ENCODE results near the gene CSF2RB. TPM values are rescaled to one million over a fixed set of nuclear protein-coding genes. Genes with fewer than 3 reads are reported as not detected.

CSF2RB gene
- total RNA-seq, 4 donors from 2014 or later, result 5.7 to 14.3 (median 10.8) TPM

GRCh38 chr22:36931446-36931845 is 18.0 kb downstream of the CSF2RB start:
- no peak for DNase-seq (ENCODE audit: low spot score in 2 of 2)
- Histone ChIP-seq H3K4me1 (no peaks in the 10 kb centered on the region), H3K36me3 (no peaks in the 10 kb centered on the region), H3K4me3 (no peak overlapping the region), H3K27me3 (peaks cover 0 to 24% of the 10 kb centered on the region in 2 donors), H3K27ac (no peak overlapping the region), H3K9me3 (no peaks in the 10 kb centered on the region)
- WGBS, 2 donors, result 79 to 93% methylated on average over 2 of the region's 2 CpGs
- TF ChIP-seq POLR2A (IDR thresholded peaks at IDR 0.05), result no peak

- H3K4me3 ChIP-seq, result no peak overlapping the region
- no peak for DNase-seq (ENCODE audit: low spot score in 2 of 2)
- no peaks in the 10 kb centered on the region for H3K4me1 ChIP-seq
- H3K27ac ChIP-seq, result no peak overlapping the region
- 85 to 92% methylated on average over 16 to 24 of the region's 25 CpGs for WGBS, 2 donors
- H3K27me3 ChIP-seq, result peaks cover 0 to 8% of the 10 kb centered on the region in 2 donors
- no peaks in the 10 kb centered on the region for H3K9me3 ChIP-seq
- no peak for TF ChIP-seq POLR2A (IDR thresholded peaks at IDR 0.05)
- TF ChIP-seq EP300 (IDR thresholded peaks at IDR 0.05), result no peak
- TF ChIP-seq CTCF (IDR thresholded peaks at IDR 0.05), result no peak
- no peaks in the 10 kb centered on the region for H3K36me3 ChIP-seq
These were observed 20.4 kb downstream of the CSF2RB start for GRCh38 chr22:36933629-36934417.

GRCh38 chr22:36934418-36935312 is 21.2 kb downstream of the CSF2RB start:
- no peaks in the 10 kb centered on the region for H3K36me3 ChIP-seq
- H3K4me3 ChIP-seq, result no peak overlapping the region
- DNase-seq (ENCODE audit: low spot score in 2 of 2), result no peak
- TF ChIP-seq POLR2A (IDR thresholded peaks at IDR 0.05) (no peak), CTCF (IDR thresholded peaks at IDR 0.05) (no peak), EP300 (IDR thresholded peaks at IDR 0.05) (no peak)
- WGBS, 2 donors, result 89 to 91% methylated on average over 10 of the region's 10 CpGs
- no peaks in the 10 kb centered on the region for H3K9me3 ChIP-seq
- H3K27ac ChIP-seq, result no peak overlapping the region
- peaks cover 0 to 1% of the 10 kb centered on the region in 2 donors for H3K27me3 ChIP-seq
- no peaks in the 10 kb centered on the region for H3K4me1 ChIP-seq

GRCh38 chr22:36935313-36935610 is 21.8 kb downstream of the CSF2RB start:
- Histone ChIP-seq H3K36me3 (no peaks in the 10 kb centered on the region), H3K9me3 (no peaks in the 10 kb centered on the region), H3K27ac (no peak overlapping the region), H3K27me3 (no peaks in the 10 kb centered on the region), H3K4me1 (no peaks in the 10 kb centered on the region), H3K4me3 (no peak overlapping the region)
- TF ChIP-seq CTCF (IDR thresholded peaks at IDR 0.05) (no peak), POLR2A (IDR thresholded peaks at IDR 0.05) (no peak), EP300 (IDR thresholded peaks at IDR 0.05) (no peak)
- DNase-seq (ENCODE audit: low spot score in 2 of 2), result no peak
- WGBS, 2 donors, result 86 to 89% methylated on average over 7 of the region's 7 CpGs

GRCh38 chr22:36935694-36936093 is 22.3 kb downstream of the CSF2RB start:
- 82 to 92% methylated on average over 1 to 3 of the region's 3 CpGs for WGBS, 2 donors
- Histone ChIP-seq H3K36me3 (no peaks in the 10 kb centered on the region), H3K27me3 (no peaks in the 10 kb centered on the region), H3K4me1 (no peaks in the 10 kb centered on the region), H3K4me3 (no peak overlapping the region), H3K27ac (no peak overlapping the region), H3K9me3 (no peaks in the 10 kb centered on the region)
- TF ChIP-seq POLR2A (IDR thresholded peaks at IDR 0.05) (no peak), EP300 (IDR thresholded peaks at IDR 0.05) (no peak), CTCF (IDR thresholded peaks at IDR 0.05) (no peak)
- DNase-seq (ENCODE audit: low spot score in 2 of 2), result no peak

Data from tibial nerve (tissue), 4 donors.